ENCODE measurements around the gene UQCC2.

DNA sequence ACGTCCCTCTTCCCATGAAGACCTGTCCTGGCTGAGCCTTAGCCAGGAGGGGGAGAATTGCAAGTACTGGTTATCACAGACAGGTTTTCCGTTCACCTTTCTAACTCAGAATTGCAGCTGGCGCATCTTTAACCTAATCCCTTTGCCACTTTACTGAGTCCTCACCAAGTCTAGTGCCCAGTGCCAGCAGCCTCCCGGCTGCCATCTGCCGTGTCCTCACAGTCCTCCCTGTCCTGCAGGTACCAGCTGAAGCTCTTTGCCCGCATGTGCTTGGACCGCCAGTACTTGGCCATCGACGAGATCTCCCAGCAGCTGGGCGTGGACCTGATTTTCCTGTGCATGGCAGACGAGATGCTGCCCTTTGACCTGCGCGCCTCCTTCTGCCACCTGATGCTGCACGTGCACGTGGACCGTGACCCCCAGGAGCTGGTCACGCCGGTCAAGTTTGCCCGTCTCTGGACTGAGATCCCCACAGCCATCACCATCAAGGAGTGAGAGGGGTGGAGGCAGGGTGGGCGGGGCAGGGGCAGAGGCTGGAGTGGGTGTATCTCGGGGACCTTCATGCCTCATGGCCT, 41.3 kb downstream of the UQCC2 start:
- TF ChIP-seq CTCF (IDR thresholded peaks at IDR 0.05; ENCODE audit: low read depth, low read length, missing input control) = no peak
- TF ChIP-seq YY1 (IDR thresholded peaks at IDR 0.05) = no peak
- TF ChIP-seq RAD21 (IDR thresholded peaks at IDR 0.05) = no peak
- no peak for TF ChIP-seq GABPA (IDR thresholded peaks at IDR 0.05 in 1 of 2, conservative IDR thresholded peaks at IDR 0.05 in 1 of 2)
- no peak for TF ChIP-seq TAF1 (conservative IDR thresholded peaks at IDR 0.05)
- TF ChIP-seq JUND (IDR thresholded peaks at IDR 0.05) = no peak
- no peak for TF ChIP-seq REST (IDR thresholded peaks at IDR 0.05)
- TF ChIP-seq ATF3 (IDR thresholded peaks at IDR 0.05) = no peak
- TF ChIP-seq, protein P1, sequence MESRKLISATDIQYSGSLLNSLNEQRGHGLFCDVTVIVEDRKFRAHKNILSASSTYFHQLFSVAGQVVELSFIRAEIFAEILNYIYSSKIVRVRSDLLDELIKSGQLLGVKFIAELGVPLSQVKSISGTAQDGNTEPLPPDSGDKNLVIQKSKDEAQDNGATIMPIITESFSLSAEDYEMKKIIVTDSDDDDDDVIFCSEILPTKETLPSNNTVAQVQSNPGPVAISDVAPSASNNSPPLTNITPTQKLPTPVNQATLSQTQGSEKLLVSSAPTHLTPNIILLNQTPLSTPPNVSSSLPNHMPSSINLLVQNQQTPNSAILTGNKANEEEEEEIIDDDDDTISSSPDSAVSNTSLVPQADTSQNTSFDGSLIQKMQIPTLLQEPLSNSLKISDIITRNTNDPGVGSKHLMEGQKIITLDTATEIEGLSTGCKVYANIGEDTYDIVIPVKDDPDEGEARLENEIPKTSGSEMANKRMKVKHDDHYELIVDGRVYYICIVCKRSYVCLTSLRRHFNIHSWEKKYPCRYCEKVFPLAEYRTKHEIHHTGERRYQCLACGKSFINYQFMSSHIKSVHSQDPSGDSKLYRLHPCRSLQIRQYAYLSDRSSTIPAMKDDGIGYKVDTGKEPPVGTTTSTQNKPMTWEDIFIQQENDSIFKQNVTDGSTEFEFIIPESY (IDR thresholded peaks at IDR 0.05) = no peak
- no peak for TF ChIP-seq FOXA1 (IDR thresholded peaks at IDR 0.05)
- TF ChIP-seq HNF4A (conservative IDR thresholded peaks at IDR 0.05) = no peak

Data from liver (tissue), 3 donors.